ENCODE data around the gene OR1N2.
"Not testable (repeated sequence)": the region's sequence is repeated elsewhere in the genome, so short reads cannot be mapped to it uniquely, and the experiment has no call there.

Gene OR1N2, protein sequence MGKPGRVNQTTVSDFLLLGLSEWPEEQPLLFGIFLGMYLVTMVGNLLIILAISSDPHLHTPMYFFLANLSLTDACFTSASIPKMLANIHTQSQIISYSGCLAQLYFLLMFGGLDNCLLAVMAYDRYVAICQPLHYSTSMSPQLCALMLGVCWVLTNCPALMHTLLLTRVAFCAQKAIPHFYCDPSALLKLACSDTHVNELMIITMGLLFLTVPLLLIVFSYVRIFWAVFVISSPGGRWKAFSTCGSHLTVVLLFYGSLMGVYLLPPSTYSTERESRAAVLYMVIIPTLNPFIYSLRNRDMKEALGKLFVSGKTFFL

DNA sequence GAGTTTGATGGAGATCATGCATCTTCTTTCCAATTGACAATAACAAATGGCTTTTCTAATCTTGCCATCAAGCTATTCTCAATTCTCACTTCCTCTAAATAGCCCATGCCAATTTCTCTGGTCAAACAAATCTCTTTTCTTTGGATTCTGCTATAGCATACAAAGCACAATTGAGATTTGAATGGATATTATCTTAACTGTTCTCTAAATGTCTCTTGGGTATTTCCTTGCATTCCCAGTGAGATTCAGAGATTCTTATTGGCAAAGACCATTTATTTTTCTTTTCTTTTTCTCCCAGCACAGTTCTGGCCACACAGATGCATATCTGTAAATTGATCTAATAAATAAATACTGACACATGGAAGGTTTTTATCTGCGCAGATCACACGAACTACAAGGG lies at the start of gene OR1N2:
Gene OR1N2 (plus strand): TSS at position 301 of the 400 bp plus-strand sequence. CDS start 100 bp downstream, outside the sequence.
- DNase-seq, result no peak

- no peak for DNase-seq
Observed at GRCh38 chr9:122506964-122507363, 45.9 kb upstream of the OR1N2 start.

- no peak for DNase-seq
Observed at GRCh38 chr9:122510502-122510901, 42.4 kb upstream of the OR1N2 start, which contains the start of gene OR1J2. Gene OR1J2 (plus strand): TSS chr9:122510802. CDS start chr9:122510802, 0 bp downstream.

GRCh38 chr9:122518226-122518625 lies 34.7 kb upstream of the OR1N2 start:
- no peak for DNase-seq

DNA sequence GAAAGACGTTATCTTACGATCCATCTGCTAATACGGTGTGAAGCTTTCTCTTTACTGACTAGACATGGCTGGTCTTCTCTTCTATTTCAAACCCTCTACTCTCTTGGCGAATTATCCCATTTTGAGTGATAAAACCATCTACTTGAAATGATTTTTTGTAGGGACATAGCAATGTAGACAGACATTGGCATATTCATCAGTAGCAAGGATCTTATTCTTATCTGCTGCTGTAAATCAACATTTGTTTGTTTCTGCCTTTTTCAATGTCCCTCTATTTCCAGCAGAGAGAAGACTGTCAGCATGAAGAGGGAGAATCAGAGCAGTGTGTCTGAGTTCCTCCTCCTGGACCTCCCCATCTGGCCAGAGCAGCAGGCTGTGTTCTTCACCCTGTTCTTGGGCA lies 34.1 kb upstream of the OR1N2 start, which contains the start of gene OR1J4:
Gene OR1J4 (plus strand): TSS at position 301 of the 400 bp plus-strand sequence. CDS start 0 bp downstream, at position 301.
- DNase-seq, result no peak

DNA sequence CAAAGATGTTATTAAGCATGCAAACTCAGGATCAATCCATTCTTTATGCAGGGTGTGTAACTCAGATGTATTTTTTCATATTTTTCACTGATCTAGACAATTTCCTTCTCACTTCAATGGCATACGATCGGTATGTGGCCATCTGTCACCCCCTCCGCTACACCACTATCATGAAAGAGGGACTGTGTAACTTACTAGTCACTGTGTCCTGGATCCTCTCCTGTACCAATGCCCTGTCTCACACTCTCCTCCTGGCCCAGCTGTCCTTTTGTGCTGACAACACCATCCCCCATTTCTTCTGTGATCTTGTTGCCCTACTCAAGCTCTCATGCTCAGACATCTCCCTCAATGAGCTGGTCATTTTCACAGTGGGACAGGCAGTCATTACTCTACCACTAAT lies 33.5 kb upstream of the OR1N2 start:
- no peak for DNase-seq

DNA sequence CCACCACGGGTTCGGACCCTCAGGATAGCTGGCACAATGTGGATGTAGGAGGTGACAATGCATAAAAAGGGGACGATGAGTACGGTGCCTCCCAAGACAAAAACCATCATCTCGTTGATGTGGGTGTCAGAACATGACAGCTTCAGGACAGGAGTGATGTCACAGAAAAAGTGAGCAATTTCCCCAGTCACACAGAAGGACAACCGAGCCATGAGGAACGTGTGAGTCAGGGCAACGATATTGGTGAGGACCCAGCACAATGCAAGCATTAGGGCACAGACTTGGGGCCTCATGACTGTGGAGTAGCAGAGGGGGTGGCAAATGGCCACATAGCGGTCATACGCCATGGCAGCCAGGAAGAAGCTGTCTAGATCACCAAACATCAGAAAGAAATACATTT lies 26.3 kb upstream of the OR1N2 start:
- DNase-seq, result no peak

GRCh38 chr9:122527193-122527592 lies 25.7 kb upstream of the OR1N2 start, which contains the start of gene OR1N1:
Gene OR1N1 (minus strand): TSS chr9:122527293. CDS start chr9:122527293, 0 bp downstream.
- DNase-seq, result no peak

GRCh38 chr9:122531157-122531556 lies 21.8 kb upstream of the OR1N2 start:
- not testable (repeated sequence) for DNase-seq

DNA sequence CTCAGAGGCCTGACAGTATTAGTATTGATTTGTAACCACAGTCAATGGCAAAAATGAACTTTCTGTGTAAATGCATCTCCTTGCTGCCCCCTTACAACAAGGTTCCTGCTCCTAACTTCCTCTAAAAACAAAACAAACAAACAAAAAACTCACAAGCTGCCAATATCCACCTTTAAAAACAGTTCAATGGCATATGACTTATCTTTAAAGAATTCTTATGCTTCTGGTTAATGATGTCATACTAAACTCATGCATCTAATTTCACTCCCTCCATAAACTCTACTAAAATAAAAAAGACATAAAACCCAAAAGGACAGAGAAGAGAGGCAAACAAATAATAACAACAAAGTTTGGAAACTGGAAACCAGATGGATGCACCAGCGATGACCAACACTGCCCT lies 16.8 kb upstream of the OR1N2 start:
- DNase-seq, result no peak

DNA sequence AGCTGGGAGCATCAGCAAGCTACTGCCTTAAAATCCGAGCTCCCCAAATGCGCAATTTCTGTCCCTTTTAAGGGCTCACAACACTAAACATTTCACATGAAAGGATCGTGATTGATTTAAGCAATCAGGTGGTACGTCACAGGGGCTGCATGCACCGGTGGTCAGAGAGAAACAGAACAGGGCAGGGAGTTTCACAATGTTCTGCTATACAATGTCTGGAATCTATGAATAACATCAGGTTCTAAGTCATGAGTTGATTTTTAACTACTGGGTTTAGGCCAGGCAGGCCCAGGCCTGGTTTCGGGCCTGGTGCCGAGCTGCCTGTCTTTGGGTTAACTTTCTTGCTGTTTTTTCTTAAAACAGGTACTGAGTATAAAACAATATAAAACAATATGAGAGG lies 15.8 kb upstream of the OR1N2 start:
- DNase-seq, result not testable (repeated sequence)

DNA sequence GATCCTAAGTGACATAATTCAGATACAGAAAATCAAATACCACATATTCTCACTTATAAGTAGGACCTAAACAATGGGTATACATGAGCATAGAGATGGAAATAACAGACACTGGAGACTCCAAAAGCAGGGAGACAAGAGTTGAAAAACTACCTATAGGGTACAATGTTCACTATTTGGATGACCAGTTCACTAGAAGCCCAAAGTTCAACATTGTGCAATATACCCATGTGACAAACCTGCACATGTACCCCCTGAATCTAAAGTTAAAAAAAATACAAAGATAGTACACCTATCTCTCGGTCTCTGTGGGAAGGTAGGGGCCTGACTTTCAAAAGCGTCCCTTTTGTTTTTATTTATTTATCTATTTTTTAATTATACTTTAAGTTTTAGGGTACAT lies 14.2 kb upstream of the OR1N2 start:
- DNase-seq, result no peak

DNA sequence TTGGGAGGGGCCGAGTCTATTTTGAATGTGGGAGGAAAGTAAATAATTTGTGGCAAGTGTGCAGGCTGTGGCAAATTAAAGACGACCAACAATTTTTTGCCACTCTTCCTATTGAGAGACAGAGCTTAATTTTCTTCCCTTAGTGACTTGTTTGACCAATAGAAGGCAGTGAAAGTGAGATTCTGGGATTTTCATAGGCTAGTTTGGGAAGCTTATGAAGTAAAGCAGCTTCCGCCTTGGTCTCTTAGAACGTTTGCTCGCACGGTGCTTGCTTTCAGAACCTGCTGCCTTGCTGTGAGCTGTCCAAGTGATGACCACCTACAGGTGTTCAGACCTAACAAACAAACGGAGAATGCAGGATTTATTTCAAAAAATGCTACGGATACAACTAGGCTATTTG lies 6.7 kb upstream of the OR1N2 start:
- DNase-seq, result no peak

DNA sequence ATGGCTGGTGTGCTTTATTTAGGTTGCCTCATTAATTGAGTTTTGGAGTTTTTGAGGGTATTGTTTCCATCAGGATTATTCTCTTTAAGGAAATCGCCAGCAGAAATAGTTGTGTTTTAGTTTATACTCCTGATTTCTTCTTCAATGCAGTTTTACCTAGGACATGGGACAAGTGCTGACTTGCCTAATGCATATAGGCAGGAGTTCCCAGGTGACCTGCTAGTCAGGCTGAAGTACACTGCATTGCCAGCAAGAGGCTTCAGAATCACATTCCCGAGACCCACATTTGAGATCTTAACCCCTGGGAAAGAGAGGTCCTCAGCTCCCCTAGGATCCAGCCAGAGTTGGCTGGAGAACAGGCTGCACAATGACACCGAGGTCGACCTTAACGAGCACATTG lies 1.5 kb upstream of the OR1N2 start:
- no peak for DNase-seq

- DNase-seq, result no peak
Observed at GRCh38 chr9:122561446-122561845, 8.5 kb downstream of the OR1N2 start.

- DNase-seq, result peak; percentile 56
Observed at GRCh38 chr9:122562134-122562760, 9.3 kb downstream of the OR1N2 start.

GRCh38 chr9:122567901-122568300 lies 15.0 kb downstream of the OR1N2 start:
- no peak for DNase-seq

DNA sequence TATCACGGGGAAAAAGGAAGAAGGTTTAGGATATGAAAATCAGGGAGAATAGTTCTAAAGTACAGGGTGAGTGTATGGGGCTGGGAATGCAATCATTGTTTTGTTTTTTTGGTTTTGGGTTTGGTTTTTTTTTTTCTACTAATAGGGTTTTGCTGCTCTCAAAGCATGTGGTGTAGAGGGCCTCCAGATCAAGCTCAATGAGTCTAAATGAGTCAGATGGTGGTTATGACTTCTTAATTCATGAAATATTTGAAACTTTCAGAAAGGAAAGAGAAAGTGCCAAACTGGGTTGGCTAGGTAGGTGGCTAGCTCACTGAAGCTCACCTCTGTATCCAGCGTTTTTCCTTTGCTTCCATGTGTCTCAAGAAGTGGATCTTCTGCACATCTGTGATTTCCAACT lies 19.5 kb downstream of the OR1N2 start:
- DNase-seq, result no peak

GRCh38 chr9:122579874-122580273 lies 27.0 kb downstream of the OR1N2 start:
- DNase-seq, result no peak

DNA sequence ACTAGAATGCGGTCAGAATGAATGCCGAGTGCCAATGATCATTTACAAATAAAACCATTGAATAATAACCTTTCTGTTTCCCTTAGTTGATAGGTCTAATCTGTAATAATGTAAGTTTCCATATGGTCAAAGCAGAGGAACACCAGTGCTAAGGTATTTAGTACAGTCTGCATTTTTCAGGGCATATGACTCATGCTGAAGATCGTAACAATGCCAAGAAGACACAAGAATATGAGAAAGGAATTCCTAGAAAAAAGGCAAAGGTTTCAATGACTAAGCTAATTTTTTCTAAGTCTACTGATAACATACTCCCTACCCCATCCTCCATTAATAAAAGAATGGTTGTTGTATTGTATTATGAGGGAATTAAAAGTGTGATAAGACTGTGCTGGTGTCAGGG lies 27.4 kb downstream of the OR1N2 start:
- DNase-seq, result no peak

GRCh38 chr9:122583284-122583683 lies 30.4 kb downstream of the OR1N2 start, which contains the start of gene OR1L8:
Gene OR1L8 (minus strand): TSS chr9:122583384. CDS start chr9:122568477, 14,907 bp downstream.
- not testable (repeated sequence) for DNase-seq

All from islet precursor cell (in vitro differentiated cells).